WTC11 (cell line): ENCODE measurements around the gene CTCF.

Experiments used
- CTCF ChIP-seq: fragments of 200-600 bp; IDR thresholded peaks from 2 replicates; pipeline ENCODE4 v1.8.0; 2022; ENCODE audit warnings: antibody characterized with exemption
- HMGXB4 ChIP-seq: sonication (generic); formaldehyde crosslinking; IDR thresholded peaks from 2 replicates; pipeline ENCODE4 v1.8.1; 2023; ENCODE audit warnings: mild to moderate bottlenecking, moderate library complexity, missing genetic modification reagents
- IRF2 ChIP-seq: sonication (generic); formaldehyde crosslinking; IDR thresholded peaks from 2 replicates; pipeline ENCODE4 v1.8.0; 2022; ENCODE audit warnings: low read depth, missing genetic modification reagents, borderline replicate concordance
- MAX ChIP-seq: sonication (generic); formaldehyde crosslinking; IDR thresholded peaks from 2 replicates; pipeline ENCODE4 v1.8.0; 2022; ENCODE audit warnings: mild to moderate bottlenecking, missing genetic modification reagents
- USF2 ChIP-seq: sonication (generic); formaldehyde crosslinking; IDR thresholded peaks from 2 replicates; pipeline ENCODE4 v1.8.1; 2023; ENCODE audit warnings: mild to moderate bottlenecking, missing genetic modification reagents, moderate library complexity

- TF ChIP-seq CTCF = no peak
- TF ChIP-seq MAX (CRISPR knock-in tag) = no peak
- no peak for TF ChIP-seq HMGXB4 (CRISPR knock-in tag)
- no peak for TF ChIP-seq IRF2
- TF ChIP-seq USF2 (CRISPR knock-in tag) = no peak
Measured at GRCh38 chr16:67544329-67544841, 17.9 kb upstream of the CTCF start.
